GM23338 (cell line): Measurements from ENCODE around the gene SIGLEC6.

ENCODE experiments used
- CREB1 ChIP-seq: fragments of 250-450 bp; sonication (Bioruptor Pico); IDR thresholded peaks from 2 replicates; pipeline ENCODE4 v1.5.0; 2020; ENCODE audit warnings: low read depth, mild to moderate bottlenecking, moderate library complexity
- CTCF ChIP-seq, 2 experiments: fragments of 200-600 bp in 1 of 2; sonication (generic) in 1 of 2; conservative IDR thresholded peaks; 2 replicates each; pipeline versions ENCODE4 v1.5.1 to v1.6.1; 2016 to 2017; ENCODE audit warnings: antibody characterized with exemption in 2 of 2, low read depth in 2 of 2, mild to moderate bottlenecking in 2 of 2, moderate library complexity in 1 of 2
- EZH2 ChIP-seq: fragments of 200-600 bp; sonication (generic); IDR thresholded peaks from one replicate; pipeline ENCODE4 v1.8.0; 2017; ENCODE audit warnings: antibody characterized with exemption, mild to moderate bottlenecking, low read depth; ENCODE audit not compliant: unreplicated experiment
- EZH2phosphoT487 ChIP-seq: fragments of 200-600 bp; sonication (generic); IDR thresholded peaks from one replicate; pipeline ENCODE4 v1.8.1; 2018; ENCODE audit warnings: antibody characterized with exemption; ENCODE audit not compliant: unreplicated experiment
- JUNB ChIP-seq: IDR thresholded peaks from one replicate; pipeline ENCODE4 v1.6.1; 2016; ENCODE audit warnings: antibody characterized with exemption; ENCODE audit not compliant: unreplicated experiment
- NANOG ChIP-seq: IDR thresholded peaks from 2 replicates; pipeline ENCODE4 v1.6.1; 2016; ENCODE audit warnings: antibody characterized with exemption, borderline replicate concordance
- POLR2AphosphoS5 ChIP-seq: IDR thresholded peaks from 2 replicates; pipeline ENCODE4 v1.6.1; 2016; ENCODE audit warnings: antibody characterized with exemption, low read depth
- REST ChIP-seq: IDR thresholded peaks from one replicate; pipeline ENCODE4 v1.6.1; 2018; ENCODE audit warnings: antibody characterized with exemption; ENCODE audit not compliant: unreplicated experiment
- STAT1 ChIP-seq: IDR thresholded peaks from one replicate; pipeline ENCODE4 v1.6.1; 2016; ENCODE audit warnings: antibody characterized with exemption; ENCODE audit not compliant: unreplicated experiment
- ZNF114 ChIP-seq: fragments of 250-450 bp; sonication (Bioruptor Pico); IDR thresholded peaks from 2 replicates; pipeline ENCODE4 v1.5.0; 2020; ENCODE audit warnings: mild to moderate bottlenecking, moderate library complexity
- ZNF331 ChIP-seq: fragments of 250-450 bp; sonication (Bioruptor Pico); IDR thresholded peaks from 2 replicates; pipeline ENCODE4 v1.5.0; 2020; ENCODE audit warnings: low read depth, mild to moderate bottlenecking, moderate library complexity
- TF ChIP-seq, protein P1 (sequence below): fragments of 250-450 bp; sonication (Bioruptor Pico); IDR thresholded peaks from 2 replicates; pipeline ENCODE4 v1.5.0; 2020; ENCODE audit warnings: mild to moderate bottlenecking, moderate library complexity

DNA sequence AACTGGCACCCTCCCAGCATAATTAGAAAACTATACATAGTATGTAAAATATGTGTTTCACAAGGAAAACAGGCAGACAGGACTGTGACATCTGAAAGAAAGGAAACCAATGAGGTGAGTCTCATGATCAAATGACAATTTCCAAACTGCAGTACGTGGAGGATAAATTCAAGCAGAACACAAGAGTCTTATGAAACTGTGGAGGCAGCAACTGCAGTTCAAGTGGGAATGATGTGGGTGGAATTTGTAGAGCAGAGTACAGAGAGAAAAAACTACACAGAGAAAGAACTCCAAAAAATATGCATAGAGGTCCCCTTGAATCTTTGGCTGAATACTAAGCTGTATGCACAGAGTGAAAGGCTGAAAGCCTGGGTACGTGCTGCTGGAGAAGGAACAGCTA, 9.7 kb downstream of the SIGLEC6 start:
- TF ChIP-seq ZNF331 (no peak), REST (no peak), CTCF (conservative IDR thresholded peaks at IDR 0.05; ENCODE audit: low read depth in 2 of 2) (no peak), POLR2AphosphoS5 (no peak), CREB1 (CRISPR knock-in tag) (no peak), EZH2 (no peak), ZNF114 (no peak), EZH2phosphoT487 (no peak), NANOG (no peak), JUNB (no peak), STAT1 (no peak)
- TF ChIP-seq, protein P1, sequence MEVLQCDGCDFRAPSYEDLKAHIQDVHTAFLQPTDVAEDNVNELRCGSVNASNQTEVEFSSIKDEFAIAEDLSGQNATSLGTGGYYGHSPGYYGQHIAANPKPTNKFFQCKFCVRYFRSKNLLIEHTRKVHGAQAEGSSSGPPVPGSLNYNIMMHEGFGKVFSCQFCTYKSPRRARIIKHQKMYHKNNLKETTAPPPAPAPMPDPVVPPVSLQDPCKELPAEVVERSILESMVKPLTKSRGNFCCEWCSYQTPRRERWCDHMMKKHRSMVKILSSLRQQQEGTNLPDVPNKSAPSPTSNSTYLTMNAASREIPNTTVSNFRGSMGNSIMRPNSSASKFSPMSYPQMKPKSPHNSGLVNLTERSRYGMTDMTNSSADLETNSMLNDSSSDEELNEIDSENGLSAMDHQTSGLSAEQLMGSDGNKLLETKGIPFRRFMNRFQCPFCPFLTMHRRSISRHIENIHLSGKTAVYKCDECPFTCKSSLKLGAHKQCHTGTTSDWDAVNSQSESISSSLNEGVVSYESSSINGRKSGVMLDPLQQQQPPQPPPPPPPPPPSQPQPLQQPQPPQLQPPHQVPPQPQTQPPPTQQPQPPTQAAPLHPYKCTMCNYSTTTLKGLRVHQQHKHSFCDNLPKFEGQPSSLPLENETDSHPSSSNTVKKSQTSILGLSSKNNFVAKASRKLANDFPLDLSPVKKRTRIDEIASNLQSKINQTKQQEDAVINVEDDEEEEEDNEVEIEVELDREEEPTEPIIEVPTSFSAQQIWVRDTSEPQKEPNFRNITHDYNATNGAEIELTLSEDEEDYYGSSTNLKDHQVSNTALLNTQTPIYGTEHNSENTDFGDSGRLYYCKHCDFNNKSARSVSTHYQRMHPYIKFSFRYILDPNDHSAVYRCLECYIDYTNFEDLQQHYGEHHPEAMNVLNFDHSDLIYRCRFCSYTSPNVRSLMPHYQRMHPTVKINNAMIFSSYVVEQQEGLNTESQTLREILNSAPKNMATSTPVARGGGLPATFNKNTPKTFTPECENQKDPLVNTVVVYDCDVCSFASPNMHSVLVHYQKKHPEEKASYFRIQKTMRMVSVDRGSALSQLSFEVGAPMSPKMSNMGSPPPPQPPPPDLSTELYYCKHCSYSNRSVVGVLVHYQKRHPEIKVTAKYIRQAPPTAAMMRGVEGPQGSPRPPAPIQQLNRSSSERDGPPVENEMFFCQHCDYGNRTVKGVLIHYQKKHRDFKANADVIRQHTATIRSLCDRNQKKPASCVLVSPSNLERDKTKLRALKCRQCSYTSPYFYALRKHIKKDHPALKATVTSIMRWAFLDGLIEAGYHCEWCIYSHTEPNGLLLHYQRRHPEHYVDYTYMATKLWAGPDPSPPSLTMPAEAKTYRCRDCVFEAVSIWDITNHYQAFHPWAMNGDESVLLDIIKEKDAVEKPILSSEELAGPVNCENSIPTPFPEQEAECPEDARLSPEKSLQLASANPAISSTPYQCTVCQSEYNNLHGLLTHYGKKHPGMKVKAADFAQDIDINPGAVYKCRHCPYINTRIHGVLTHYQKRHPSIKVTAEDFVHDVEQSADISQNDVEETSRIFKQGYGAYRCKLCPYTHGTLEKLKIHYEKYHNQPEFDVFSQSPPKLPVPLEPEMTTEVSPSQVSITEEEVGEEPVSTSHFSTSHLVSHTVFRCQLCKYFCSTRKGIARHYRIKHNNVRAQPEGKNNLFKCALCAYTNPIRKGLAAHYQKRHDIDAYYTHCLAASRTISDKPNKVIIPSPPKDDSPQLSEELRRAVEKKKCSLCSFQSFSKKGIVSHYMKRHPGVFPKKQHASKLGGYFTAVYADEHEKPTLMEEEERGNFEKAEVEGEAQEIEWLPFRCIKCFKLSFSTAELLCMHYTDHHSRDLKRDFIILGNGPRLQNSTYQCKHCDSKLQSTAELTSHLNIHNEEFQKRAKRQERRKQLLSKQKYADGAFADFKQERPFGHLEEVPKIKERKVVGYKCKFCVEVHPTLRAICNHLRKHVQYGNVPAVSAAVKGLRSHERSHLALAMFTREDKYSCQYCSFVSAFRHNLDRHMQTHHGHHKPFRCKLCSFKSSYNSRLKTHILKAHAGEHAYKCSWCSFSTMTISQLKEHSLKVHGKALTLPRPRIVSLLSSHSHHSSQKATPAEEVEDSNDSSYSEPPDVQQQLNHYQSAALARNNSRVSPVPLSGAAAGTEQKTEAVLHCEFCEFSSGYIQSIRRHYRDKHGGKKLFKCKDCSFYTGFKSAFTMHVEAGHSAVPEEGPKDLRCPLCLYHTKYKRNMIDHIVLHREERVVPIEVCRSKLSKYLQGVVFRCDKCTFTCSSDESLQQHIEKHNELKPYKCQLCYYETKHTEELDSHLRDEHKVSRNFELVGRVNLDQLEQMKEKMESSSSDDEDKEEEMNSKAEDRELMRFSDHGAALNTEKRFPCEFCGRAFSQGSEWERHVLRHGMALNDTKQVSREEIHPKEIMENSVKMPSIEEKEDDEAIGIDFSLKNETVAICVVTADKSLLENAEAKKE (CRISPR knock-in tag), result no peak
